Activated CD8-positive, alpha-beta memory T cell treated with anti-CD3 and anti-CD28 coated beads, Interleukin-2, amount 50 U/mL, for 48 hours (primary cell): ENCODE measurements around the gene TMEM8B.
"Not testable (repeated sequence)": the region's sequence is repeated elsewhere in the genome, so short reads cannot be mapped to it uniquely, and the experiment has no call there.

Source experiments
- DNase-seq: peaks from one replicate; pipeline ENCODE4 v3.0.0-alpha.2; 2020

Gene TMEM8B

GRCh38 chr9:35864695-35865255 is 35.7 kb downstream of the TMEM8B start:
- DNase-seq: peak; percentile 13

GRCh38 chr9:35867538-35867937 is 38.5 kb downstream of the TMEM8B start:
- DNase-seq: peak; percentile 23

- no peak for DNase-seq
These were observed 39.9 kb downstream of the TMEM8B start for GRCh38 chr9:35868933-35869332.

GRCh38 chr9:35869621-35870216 is 40.7 kb downstream of the TMEM8B start:
- DNase-seq: peak; percentile 35

- DNase-seq: no peak
These were observed 41.4 kb downstream of the TMEM8B start, which contains the start of gene OR13J1 for GRCh38 chr9:35870351-35870923. Gene OR13J1, minus strand, starts transcription at chr9:35870401. Its CDS starts 0 bp downstream, at chr9:35870401.

GRCh38 chr9:35871545-35871944 is 42.5 kb downstream of the TMEM8B start:
- peak; percentile 37 for DNase-seq

GRCh38 chr9:35872505-35872904 is 43.5 kb downstream of the TMEM8B start:
- DNase-seq: no peak

- peak; percentile 92 for DNase-seq
These were observed 53.3 kb downstream of the TMEM8B start for GRCh38 chr9:35882263-35882848.

- no peak for DNase-seq
These were observed 54.0 kb downstream of the TMEM8B start for GRCh38 chr9:35882996-35883395.

- not testable (repeated sequence) for DNase-seq
These were observed 55.9 kb downstream of the TMEM8B start for GRCh38 chr9:35884908-35885307.

GRCh38 chr9:35891646-35892045 is 62.6 kb downstream of the TMEM8B start:
- DNase-seq: no peak

GRCh38 chr9:35892051-35892450 is 63.0 kb downstream of the TMEM8B start:
- no peak for DNase-seq

- DNase-seq: no peak
These were observed 67.5 kb downstream of the TMEM8B start for GRCh38 chr9:35896570-35896969.

- not testable (repeated sequence) for DNase-seq
These were observed 68.5 kb downstream of the TMEM8B start for GRCh38 chr9:35897376-35898099.

GRCh38 chr9:35898337-35898736 is 69.3 kb downstream of the TMEM8B start:
- no peak for DNase-seq

GRCh38 chr9:35899021-35899420 is 70.0 kb downstream of the TMEM8B start:
- no peak for DNase-seq

- DNase-seq: no peak
These were observed 74.0 kb downstream of the TMEM8B start for GRCh38 chr9:35903049-35903448.

GRCh38 chr9:35904338-35904737 is 75.3 kb downstream of the TMEM8B start:
- DNase-seq: no peak

- DNase-seq: no peak
These were observed 76.2 kb downstream of the TMEM8B start for GRCh38 chr9:35905051-35905781.

- no peak for DNase-seq
These were observed 77.1 kb downstream of the TMEM8B start, which contains the start of gene HRCT1 for GRCh38 chr9:35905912-35906679. Gene HRCT1, plus strand, starts transcription at chr9:35906202. Its CDS starts 86 bp downstream, at chr9:35906288.

GRCh38 chr9:35906923-35907699 is 78.1 kb downstream of the TMEM8B start:
- no peak for DNase-seq
